GM19395 (cell line): Measurements from ENCODE around the gene BUB3.

Experiments
- ATAC-seq: cut with Tn5 transposase; IDR thresholded peaks from one replicate; pipeline ENCODE4 v1.9.1; 2021; ENCODE audit warnings: mild to moderate bottlenecking, moderate library complexity; ENCODE audit not compliant: unreplicated experiment

BUB3 gene

GRCh38 chr10:123140983-123141390, 13.2 kb upstream of the BUB3 start:
- no peak for ATAC-seq

DNA sequence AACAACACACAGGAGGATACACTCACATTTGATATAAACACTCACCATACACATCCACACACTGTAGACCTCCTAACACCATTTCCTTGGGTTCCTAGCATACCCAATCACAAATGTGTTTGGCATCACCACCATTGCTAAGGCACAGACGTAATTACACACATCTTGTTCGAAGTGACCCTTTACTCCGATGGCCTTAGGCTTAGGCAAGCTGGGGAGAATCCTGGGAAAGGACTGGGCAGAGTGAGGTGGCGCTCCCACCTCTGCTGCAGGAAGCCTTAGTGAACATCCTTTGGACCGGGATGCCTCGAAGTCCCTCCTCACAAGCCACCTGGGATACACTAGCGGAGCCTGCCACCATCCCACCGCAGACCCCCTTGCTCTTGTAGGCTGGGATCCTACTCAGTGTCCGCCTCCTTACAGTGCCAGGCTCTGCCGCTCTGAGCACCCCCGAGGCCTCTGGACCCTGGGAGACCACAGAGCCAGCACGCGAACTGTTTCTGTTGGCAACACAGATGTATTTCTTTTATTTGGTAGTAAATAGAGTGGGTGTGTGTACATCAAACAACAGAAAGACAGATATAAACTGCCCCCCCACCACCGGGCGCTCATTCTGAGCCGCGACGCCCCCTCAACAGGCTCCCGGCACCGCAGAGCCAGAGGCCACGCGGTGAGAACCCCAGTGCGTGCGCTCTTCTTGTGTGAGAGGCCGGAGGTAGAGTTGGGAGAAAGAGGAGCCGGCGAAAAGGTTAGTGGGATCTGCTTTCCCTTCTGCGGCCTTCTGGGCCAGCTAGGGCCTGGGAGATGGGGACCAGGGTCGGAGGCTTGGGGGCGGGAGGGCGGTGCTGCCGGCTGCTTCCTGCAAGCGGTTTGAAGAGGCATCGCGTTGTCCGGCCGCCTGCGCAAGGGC, 12.2 kb upstream of the BUB3 start:
- no peak for ATAC-seq

GRCh38 chr10:123142701-123143161, 11.5 kb upstream of the BUB3 start:
- no peak for ATAC-seq

GRCh38 chr10:123143162-123143824, 10.9 kb upstream of the BUB3 start:
- ATAC-seq: no peak

- no peak for ATAC-seq
Measured at GRCh38 chr10:123143825-123144168, 10.4 kb upstream of the BUB3 start.

DNA sequence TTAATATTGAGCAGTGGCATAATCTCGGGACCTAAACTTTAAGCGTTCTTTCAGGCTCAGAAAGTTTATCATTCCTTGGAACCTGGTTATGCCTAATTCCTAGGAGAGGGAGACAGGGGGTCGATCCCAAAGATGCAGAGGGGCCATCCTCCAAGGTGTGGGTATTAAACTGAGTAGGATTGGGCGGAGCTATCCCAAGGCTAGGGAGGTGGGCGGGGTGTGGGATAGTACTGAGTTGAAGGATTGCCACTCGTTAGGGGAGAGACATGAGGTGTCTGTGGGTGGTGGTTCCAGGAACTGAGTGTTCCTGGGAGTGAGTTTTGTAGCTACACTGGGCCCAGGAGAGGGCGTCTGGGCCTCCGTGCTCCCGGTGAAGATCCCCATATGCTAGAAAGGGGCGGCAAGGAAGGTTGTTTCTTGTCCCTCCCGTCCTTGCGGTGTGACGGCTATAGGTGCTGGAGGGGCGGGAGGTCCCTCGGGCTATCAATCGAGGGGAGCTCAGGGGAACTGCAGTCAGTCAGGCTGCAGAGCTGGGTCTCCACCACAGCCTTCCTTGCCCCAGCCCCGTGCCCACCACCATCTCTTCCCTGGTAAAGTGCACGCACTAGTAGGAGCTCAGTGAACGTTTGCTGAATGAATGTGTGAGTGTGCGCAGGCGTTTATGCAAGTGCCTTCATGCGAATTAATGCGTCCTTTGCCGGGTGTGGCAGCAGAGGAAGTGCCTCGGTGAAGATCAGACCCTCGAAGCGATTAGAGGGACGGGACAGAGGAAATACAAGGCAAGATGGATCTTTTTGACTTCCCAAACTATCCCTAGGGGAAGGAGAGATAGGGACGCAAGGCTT, 9.3 kb upstream of the BUB3 start:
- no peak for ATAC-seq

- ATAC-seq: no peak
Measured at GRCh38 chr10:123145542-123146012, 8.6 kb upstream of the BUB3 start.

- ATAC-seq: no peak
Measured at GRCh38 chr10:123146013-123146893, 7.9 kb upstream of the BUB3 start.

DNA sequence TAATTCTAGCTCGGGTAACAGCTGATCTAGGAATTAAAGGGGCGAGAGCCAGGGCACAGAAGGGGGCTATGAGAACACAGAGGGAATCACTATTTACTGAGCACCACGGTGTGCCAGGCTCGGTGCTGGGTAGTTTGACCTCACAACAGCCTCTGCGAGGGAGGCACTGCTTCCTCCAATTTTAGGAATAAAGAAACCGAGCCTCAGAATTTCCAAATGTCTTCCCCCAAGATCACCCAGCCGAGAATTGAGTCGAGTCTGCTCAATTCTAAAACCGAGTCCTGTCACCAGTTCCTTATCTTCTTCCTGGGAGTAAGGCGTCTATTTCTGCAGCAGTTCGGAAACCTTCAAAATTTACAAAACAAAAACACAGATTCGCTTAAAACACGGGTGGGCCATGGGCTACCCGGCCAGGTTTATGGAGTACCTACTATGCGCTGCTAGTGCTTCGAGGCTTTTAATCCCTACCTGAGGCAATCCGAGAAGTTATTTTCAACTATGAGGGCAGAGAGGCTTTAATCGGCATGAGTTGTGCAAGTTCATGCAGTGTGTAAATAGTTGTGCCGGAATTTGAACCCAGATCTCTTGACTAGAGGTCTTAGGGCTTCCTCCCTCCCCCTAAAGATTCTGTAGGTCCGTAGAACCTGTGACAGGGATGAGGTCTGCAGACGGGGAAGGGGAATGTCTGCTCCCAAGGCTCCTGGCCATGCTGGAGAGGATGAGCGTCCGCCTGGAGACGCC, 7.1 kb upstream of the BUB3 start:
- no peak for ATAC-seq

DNA sequence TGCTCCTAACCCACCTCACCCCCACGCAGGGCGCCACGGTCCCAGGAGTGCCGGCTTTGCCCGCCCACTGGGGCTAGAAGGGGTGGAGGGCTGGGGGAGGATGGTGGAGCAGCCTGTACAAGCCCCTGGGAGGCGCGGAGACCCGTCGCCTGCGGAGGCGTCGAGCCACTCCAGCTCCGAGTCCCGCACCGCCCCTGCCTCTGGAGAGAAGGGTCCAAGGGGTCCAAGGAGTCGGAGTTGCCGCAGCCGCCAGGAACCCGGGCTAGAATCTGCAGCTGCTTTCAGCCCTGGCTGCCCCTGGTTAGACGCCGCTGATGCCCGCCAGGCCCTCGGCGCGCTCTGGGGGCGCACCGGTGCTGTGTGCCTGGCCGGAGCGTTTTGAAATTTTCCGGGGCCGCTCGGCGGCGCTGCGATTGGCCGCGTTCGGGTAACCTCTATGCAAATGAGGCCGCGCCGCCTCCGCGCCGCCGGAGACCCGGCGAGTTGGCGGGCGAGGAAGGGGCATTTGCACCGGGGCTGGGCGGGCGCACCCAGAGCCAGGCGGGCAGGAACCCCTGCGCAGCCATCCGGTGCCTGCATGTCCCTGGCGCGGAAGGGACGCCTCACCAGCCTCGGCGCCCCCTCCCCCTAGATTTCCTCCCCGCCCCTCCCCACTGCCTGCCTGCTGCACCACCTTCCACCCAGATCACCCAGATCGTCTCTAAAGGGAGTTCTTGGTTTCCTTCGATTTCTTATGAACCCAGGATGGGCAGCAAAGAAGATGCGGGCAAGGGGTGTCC, 6.4 kb upstream of the BUB3 start, which contains the start of gene HMX2:
Gene HMX2, plus strand, starts transcription at position 502 of the 779 bp plus-strand sequence. Its CDS starts 243 bp downstream, at position 745.
- no peak for ATAC-seq

- ATAC-seq: no peak
Measured at GRCh38 chr10:123148414-123149161, 5.6 kb upstream of the BUB3 start.

DNA sequence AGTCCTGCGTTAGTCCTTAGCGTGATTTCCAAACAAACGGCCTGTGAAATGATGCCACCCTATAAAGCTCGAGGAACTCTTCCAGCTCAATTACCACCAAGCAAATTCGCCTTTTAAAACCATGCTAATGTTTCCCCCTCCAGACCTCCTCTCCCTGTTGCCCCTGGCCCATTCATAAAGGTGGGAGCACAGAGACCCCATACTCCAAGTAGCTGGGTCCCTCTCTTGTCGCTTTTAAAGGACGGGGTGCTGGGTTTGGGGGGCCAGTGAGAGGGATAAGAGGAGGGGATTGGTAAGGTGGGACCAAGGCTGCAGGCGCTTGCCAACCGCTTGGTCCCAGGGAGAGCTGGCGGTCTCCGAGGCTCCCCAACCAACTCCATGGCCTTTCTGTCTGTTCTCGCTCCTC, 5.0 kb upstream of the BUB3 start:
- ATAC-seq: no peak

DNA sequence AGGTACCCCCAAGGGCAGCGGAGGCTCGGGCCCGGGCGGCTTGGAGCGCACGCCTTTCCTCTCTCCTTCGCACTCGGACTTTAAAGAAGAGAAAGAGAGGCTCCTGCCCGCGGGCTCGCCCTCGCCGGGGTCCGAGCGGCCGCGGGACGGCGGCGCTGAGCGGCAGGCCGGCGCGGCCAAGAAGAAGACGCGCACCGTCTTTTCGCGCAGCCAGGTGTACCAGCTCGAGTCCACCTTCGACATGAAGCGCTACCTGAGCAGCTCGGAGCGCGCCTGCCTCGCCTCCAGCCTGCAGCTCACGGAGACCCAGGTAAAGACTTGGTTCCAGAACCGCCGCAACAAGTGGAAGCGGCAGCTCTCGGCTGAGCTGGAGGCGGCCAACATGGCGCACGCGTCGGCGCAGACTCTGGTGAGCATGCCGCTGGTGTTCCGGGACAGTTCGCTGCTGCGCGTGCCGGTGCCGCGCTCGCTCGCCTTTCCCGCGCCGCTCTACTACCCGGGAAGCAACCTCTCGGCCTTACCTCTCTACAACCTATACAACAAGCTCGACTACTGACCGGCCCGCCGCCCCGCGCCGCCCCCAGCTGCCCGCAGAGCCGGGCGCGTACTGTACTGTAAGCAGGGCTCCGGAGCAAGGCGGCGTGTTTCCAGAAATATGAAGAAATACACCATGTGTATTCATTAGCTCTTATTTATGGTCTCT, 4.5 kb upstream of the BUB3 start:
- ATAC-seq: no peak

DNA sequence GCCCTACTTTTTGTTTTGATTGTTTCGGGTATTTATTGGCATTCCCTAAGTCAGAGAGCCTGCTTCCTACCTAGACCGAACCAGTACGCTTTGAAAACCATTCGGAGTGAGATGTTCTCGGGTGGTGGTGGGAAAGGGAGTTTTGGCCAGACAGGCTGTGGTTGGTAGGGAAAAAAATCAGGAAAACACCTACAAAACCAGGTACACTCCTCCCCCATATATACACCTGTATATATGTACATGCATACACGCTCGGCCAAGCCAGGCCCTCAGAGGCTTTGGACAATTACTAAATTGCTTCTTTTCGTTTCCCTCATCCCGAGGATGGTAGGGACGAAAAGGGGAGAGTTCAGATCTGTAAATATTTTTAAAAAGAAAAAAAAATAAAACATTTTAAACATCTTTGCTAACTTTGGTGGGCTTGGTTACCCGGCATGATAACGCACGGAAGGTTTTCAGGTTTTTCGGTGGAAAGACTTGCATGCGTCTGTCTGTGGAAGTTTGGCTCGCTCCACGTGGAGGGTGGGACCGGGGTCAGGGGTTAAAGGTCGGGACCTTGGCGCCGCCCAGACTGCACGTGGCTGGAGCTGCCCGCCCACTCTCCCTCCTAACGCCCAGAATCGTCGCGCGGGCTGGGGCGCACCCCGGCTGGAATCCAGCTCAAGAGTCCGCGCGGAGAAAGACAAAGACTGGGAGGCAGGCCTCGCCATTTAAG, 3.8 kb upstream of the BUB3 start:
- no peak for ATAC-seq

DNA sequence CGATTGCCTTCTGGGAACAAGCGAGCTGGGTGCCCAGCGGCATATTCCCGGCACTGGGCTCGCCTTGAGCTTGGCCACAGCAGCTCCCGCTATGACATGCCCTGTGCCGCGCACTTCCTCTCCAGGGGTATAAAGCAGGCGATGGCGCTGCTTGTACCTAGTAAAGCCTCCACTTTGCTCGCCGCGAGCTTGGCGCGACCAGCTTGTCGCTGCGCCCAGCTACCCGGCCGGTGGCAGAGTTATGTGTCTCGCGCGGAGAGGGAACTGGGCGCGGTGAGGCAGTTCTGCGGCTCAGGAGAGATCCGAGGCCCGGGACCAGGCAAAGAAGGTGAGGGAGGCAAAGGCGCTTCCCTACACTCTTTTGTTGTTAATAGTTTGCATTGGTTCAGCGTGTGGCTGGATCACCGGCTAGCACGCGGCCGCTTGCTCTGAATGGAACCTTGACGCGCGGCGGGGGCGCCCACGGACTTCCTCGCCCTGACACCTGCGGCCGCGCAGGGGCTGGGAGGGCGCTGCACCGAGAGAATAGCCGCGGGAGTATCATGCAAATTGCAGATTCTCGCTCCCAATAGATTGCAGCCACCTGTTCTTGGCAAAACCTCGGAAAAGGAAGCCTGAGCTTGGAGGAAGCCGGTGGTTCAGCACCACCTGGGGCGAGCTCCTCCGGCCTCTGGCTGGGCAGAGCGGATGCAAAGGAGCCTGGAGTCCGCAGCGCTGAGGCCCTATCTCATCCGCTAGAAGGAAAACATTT, 3.0 kb upstream of the BUB3 start:
- ATAC-seq: no peak

DNA sequence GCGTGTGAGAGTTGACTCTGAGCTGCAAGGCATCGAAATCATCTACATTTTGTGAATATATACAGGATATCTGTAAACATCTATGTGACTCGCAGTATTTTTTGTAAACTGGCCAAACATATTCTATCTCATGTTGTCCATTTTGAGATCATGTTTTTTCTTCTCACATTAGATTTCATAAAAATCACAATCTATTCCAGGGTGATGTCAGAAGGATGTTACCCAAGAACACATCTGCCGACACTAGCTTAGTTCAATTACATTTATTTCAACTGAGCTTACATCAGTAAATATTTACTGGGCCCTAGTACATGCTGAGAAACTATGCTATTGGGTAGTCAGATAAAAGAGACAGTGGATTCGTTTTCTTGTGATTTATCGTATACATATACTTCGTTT, 2.5 kb upstream of the BUB3 start:
- no peak for ATAC-seq
